PC-3 (cell line): ENCODE data around the gene KDM1A.

Source experiments
- EZH2 ChIP-seq: fragments of 300-600 bp; sonication (generic); IDR thresholded peaks from one replicate; pipeline ENCODE4 v1.6.1; 2017; ENCODE audit warnings: antibody characterized with exemption, mild to moderate bottlenecking, low read length; ENCODE audit not compliant: unreplicated experiment
- EZH2phosphoT487 ChIP-seq: fragments of 300-600 bp; sonication (generic); IDR thresholded peaks from 2 replicates; pipeline ENCODE4 v1.6.1; 2018; ENCODE audit warnings: mild to moderate bottlenecking, antibody characterized with exemption, low read length, borderline replicate concordance
- TF ChIP-seq, protein P1 (sequence below): fragments of 300-600 bp; sonication (generic); conservative IDR thresholded peaks from 2 replicates; pipeline ENCODE4 v1.5.1; 2017; ENCODE audit warnings: antibody characterized with exemption, low read depth, mild to moderate bottlenecking, low read length

- TF ChIP-seq, protein P1, sequence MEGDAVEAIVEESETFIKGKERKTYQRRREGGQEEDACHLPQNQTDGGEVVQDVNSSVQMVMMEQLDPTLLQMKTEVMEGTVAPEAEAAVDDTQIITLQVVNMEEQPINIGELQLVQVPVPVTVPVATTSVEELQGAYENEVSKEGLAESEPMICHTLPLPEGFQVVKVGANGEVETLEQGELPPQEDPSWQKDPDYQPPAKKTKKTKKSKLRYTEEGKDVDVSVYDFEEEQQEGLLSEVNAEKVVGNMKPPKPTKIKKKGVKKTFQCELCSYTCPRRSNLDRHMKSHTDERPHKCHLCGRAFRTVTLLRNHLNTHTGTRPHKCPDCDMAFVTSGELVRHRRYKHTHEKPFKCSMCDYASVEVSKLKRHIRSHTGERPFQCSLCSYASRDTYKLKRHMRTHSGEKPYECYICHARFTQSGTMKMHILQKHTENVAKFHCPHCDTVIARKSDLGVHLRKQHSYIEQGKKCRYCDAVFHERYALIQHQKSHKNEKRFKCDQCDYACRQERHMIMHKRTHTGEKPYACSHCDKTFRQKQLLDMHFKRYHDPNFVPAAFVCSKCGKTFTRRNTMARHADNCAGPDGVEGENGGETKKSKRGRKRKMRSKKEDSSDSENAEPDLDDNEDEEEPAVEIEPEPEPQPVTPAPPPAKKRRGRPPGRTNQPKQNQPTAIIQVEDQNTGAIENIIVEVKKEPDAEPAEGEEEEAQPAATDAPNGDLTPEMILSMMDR, result no peak
- TF ChIP-seq EZH2, result no peak
- TF ChIP-seq EZH2phosphoT487, result no peak
These were observed 46.8 kb downstream of the KDM1A start for GRCh38 chr1:23066075-23066474.
